GM20431 (cell line): ENCODE results near the gene CHCHD6.

Experiments
- in situ Hi-C: fragments of 300-500 bp; cut with MseI, MboI; formaldehyde crosslinking; loops from one replicate; pipeline ENCODE4 v1.15.0; 2020; ENCODE audit warnings: low sequenced_read_pairs; ENCODE audit not compliant: unreplicated experiment

Gene CHCHD6, protein sequence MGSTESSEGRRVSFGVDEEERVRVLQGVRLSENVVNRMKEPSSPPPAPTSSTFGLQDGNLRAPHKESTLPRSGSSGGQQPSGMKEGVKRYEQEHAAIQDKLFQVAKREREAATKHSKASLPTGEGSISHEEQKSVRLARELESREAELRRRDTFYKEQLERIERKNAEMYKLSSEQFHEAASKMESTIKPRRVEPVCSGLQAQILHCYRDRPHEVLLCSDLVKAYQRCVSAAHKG

DNA sequence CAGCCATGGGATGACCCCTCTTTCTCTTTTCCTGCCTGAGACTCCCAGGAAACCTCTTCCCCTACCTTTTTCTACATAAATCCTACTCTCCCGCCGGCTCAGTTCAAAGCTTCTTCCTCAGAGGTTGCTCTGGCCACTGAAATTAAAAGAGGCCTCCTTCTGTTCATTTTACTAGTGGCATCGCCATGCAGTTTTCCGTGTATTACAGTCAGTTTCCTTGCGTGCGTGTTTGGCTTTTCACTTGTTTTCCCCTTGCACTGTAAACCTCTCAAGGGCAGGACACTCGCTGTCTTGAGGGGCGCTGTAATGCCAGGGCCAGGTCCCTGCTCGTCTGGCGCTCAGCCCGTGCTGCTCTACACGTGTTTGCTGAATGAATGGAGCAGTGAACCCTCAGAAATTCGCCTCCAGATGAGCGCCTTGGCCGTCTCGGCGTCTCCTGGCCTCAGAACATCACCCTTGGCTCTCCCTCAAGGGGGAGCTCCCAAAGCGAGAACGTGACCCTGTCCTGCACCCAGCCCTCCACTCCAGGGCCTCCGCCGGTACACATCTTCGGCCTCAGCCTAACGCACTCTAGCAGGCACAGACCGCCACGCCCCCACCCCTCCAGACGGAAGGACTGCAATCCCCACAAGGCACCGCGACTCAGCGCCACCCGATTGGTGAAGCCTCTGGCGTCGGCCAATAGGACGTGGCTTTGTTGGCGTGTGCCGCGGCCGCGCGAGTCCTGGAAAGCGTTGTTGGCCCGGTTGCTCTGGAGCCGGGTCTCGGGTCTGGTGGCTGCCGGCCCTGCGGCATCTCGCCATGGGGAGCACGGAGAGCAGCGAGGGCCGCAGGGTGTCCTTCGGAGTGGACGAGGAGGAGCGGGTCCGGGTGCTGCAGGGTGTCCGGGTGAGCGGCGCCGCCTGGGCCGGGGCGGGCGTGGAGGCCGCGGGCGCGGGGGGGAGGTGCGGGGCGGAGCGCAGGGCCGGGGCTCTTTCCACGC lies at the start of gene CHCHD6:
Gene CHCHD6, plus strand, starts transcription at position 729 of the 982 bp plus-strand sequence. Its CDS starts 73 bp downstream, at position 802.
- in situ Hi-C loops = no loop called here

DNA sequence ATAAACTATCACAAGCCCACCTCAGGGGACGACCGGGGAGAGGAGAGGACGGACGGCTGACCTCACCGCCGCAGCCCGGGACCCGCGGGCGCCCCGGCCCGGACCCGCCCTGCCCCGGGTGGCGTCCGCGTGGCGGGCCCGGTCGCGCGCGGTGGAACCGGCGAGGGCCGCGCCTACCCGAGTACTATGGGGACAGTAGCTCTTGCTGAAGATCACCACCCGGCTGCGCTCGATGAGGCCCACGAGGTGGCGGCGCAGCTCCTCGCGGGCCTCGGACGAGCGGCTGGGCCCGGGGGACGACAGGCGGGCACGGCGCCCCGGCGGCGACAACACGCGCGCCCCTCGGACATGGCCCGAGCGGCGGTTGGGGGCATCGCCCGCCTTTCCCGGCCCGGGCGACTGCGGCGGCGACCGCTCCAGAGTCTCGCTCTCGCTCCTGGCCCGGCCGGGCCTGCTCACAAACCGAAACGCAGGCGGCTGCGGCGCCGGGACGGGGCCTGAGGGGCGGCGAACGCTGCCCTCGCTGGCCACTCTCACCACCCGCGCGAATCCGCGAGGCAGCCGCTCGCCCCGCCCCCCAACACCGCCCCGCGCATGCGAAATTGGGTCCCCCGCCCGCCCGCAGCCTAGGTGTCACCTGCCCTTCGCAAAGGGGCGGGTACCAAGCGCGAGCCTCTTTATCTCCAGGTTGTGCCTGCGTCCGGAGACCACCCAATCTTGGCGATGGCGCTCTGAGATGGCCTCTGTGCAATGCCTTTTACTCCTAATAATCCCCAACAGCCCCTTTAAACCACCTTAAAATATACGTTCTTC lies 49.3 kb upstream of the CHCHD6 start, which contains the start of gene TXNRD3:
Gene TXNRD3, minus strand, starts transcription at position 554 of the 813 bp plus-strand sequence.
- in situ Hi-C loops = no loop called here

DNA sequence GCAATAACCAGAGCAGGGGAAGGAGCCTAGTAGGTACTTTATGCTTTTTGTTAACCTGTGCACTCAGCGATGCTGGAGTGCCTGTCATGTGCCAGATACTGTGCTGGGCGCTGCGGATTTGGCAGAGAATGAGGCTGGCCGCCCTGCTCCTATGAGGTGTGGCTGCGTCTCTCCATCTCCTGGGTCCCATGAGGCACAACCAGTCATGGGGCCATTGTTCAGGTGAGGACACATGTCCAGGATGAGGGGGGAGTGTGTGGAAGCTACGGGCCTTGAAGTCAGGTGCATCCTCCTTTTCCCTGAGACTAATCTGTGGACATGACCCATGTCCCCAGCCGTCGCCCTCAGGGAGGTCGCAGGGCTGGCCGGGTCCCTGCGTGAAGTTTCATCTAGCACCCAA lies 48.2 kb upstream of the CHCHD6 start:
- in situ Hi-C loops = no loop called here

GRCh38 chr3:126656371-126657134 lies 47.5 kb upstream of the CHCHD6 start:
- in situ Hi-C loops = no loop called here

GRCh38 chr3:126657901-126658300 lies 46.1 kb upstream of the CHCHD6 start:
- in situ Hi-C loops = no loop called here

GRCh38 chr3:126658584-126658983 lies 45.5 kb upstream of the CHCHD6 start:
- in situ Hi-C loops = no loop called here

DNA sequence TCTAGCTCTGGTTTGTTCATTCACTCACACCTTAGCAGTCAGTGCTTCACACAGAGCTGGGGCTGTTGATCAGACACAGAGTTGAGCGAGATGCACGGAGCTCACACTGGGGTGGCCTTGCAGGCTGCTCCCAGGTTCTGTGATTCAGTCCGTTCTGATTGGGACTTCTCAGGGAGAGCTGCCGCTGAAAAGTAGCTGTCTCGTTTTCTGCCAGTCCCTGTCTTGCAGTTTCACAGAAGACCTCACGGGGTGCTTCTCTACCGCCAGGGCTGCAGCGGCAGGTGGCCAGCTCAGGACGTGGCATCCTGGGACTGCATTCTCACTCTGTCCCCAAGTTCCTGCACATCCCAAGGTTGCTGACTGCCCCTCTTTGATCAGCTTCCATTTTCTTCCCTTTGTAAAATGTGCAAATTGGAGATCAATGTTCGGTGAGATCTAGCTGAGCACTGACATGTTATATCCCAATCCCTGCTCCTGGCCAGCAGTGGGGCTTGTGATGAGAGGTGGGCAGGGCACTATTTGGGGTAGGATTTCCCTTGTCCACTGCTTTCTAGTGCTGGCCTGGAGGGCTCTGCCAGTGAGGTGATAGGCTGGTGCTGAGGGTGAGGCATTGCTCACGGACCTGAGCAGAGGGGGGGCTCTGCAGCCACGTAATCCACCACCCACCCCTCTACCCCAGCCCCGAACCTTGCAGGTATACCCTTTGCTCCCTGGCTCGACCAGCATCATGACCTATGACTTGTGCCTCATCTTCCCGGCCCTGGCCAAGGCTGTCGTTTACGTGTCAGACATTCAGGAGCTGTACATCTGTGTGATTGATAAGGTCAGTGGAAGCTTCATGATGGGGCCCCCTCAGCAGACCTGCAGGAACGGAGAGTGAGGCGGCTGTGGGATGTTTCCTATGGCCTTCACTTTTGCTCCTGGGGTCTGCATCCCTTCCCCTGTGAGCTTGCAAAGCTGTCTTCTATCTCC lies 43.8 kb upstream of the CHCHD6 start:
- in situ Hi-C loops = no loop called here

DNA sequence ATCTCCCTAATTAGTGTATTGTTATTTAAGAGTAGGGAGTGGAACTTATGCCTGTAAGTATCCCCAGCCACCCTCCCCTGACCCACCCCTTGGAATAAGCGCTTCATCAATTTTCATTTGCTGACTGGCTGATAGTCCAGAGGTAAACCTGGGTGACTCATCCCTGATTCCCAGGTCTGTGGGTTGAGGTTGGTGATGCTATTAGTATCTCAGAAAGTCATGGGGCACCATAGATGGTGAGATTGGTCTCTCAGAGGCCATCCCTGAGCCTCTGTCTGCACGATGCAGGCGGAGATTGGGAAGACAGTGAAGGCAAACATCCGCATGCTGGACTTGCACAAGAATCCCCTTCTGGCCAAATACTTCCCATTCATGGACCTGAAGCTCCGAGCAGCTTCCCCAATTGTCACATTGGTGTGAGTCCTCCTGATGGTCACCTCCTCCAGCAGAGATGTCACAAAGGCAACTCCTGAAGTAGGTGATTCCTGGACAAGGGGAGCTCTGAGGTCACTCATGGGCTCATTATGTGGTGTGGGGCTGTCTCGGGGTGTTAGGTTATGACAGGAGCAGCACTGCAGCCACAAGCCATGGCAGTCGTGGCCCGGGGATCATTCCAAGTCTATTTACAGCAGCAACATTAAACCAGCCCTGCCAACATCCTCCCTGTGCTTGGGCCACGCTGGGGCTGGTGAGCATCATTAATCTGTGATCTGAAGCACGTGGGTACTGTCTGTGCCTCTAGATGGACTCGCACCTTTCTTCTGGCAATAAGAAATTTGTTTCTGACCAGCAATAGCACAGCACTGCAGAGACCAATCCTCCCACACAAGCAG lies 42.3 kb upstream of the CHCHD6 start:
- in situ Hi-C loops = no loop called here

GRCh38 chr3:126663257-126663656 lies 40.8 kb upstream of the CHCHD6 start:
- in situ Hi-C loops = no loop called here

DNA sequence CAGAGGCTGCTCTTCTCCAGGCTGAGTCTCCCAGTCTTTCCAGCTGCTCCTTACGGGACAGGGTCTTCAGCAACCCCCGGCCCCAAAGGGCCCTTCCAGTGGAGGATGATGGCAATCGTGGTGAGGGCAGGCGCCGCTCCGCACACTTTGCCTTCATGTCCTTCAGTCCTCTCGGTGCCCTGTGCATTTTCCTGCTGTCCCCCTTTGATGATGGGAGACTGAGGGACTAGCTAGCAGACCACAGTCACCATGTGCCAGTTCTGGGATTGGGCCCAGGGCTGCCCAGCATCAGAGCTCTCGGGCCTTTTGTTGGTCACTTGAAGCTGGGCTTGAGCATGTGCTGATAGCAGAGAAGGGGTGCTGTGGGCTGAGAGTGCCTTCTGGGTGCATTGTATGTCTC lies 40.3 kb upstream of the CHCHD6 start:
- in situ Hi-C loops = no loop called here

GRCh38 chr3:126664591-126665214 lies 39.3 kb upstream of the CHCHD6 start:
- in situ Hi-C loops = no loop called here

DNA sequence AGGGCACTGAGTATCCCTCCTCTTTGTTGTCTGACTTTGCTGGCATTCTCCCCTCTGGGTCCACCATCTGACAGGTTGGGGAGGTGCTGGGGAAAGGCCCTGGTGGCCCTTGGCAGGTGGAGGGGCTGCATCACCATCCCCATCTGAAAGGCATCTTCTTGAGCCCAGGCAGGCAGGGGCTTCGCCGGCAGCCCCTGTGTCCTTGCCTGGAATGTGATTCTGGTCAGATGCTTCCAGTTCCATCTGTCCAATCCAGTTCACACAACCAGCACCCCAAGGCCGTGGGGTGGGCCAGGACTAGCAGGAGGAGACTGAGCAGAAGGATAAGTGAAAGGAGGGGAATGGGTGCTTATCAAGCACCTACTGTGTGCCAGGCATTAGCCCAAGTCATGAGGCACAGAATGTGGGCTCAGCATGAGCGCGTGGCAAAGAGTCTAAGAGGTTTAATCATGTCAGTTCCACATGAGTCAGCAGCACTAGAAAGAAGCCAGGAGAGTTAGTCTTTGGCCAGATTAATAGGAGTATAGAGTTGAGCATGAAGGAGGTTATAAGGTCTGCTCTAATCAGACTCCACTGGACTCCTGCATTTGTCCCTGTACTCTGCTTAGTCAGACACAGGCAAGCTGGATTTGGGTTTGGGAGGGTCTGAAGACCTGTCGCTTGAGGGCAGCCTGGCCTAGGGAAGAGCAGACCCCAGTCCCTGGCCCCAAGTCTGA lies 38.7 kb upstream of the CHCHD6 start:
- in situ Hi-C loops = no loop called here

GRCh38 chr3:126665959-126666657 lies 37.9 kb upstream of the CHCHD6 start:
- in situ Hi-C loops = no loop called here

DNA sequence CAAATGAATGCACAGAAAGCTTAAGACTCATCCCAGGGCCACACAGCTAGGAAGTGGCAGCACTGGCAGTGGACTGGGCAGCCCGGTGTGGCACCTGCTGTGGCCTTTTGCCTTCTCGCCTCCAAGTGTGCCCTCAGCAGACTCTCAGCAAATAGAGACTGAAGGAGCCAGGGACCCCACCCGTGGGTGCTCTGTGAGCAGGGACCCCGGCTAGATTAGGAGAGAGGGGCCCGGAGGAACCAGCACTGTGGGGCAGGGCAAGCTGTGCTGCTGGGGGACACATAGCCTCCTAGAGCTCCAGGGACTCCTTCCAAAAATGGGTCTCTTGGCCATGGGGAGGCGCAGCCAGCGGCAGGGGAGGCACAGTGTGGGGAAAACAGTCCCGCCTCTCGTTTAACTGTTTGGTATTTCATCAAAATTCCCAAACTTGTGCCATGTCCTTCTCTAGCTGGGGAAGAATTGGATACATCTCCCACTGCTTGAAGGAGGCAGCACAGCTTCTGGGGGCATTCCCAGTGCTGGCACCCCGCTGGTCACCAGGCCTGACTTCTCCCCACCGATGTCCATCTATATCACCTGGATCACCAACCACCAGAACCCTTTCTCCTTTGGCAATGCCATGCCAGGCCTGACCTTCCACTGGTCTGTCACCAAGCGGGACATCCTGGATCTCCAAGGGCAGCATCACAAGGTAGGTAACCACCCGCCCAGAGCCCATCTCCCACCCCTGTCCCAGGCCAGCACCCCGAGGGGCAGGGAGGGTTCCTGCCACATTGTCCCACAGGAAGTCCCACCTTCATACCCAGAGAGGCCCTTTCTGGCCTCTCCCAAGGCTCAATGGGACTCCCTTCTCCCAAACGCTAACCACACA lies 37.1 kb upstream of the CHCHD6 start:
- in situ Hi-C loops = no loop called here
